H9 (cell line): ENCODE data around the gene LRIT3. TPM values are rescaled to one million over a fixed set of nuclear protein-coding genes. Genes with fewer than 3 reads are reported as not detected.

Source experiments
- DNase-seq: peaks from one replicate; pipeline ENCODE4 v3.0.0-alpha.2; 2017
- H2AFZ ChIP-seq: one replicate; pipeline ENCODE4 v1.6.1; 2013; ENCODE audit warnings: mild to moderate bottlenecking, low read length, control low read depth, moderate library complexity
- H2AK5ac ChIP-seq: 2 replicates; pipeline ENCODE4 v1.6.1; 2013; ENCODE audit warnings: low read length, control low read depth, mixed read lengths; ENCODE audit not compliant: insufficient read length
- H2BK120ac ChIP-seq: one replicate; pipeline ENCODE4 v1.6.1; 2013; ENCODE audit warnings: low read depth, mild to moderate bottlenecking, low read length, control low read depth, inconsistent platforms; ENCODE audit not compliant: poor library complexity, severe bottlenecking
- H2BK12ac ChIP-seq: 2 replicates; pipeline ENCODE4 v1.6.1; 2013; ENCODE audit warnings: low read length, control low read depth, mixed read lengths, low read depth; ENCODE audit not compliant: insufficient read length
- H2BK15ac ChIP-seq: 2 replicates; pipeline ENCODE4 v1.6.1; 2013; ENCODE audit warnings: low read depth, low read length, control low read depth
- H2BK20ac ChIP-seq: one replicate; pipeline ENCODE4 v1.6.1; 2013; ENCODE audit warnings: low read depth, mild to moderate bottlenecking, low read length, control low read depth, inconsistent platforms; ENCODE audit not compliant: poor library complexity, severe bottlenecking
- H2BK5ac ChIP-seq: 2 replicates; pipeline ENCODE4 v1.6.1; 2013; ENCODE audit warnings: low read length, control low read depth, mixed read lengths; ENCODE audit not compliant: insufficient read length
- H3K14ac ChIP-seq: 2 replicates; pipeline ENCODE4 v1.6.1; 2013; ENCODE audit warnings: low read length, control low read depth; ENCODE audit not compliant: insufficient read depth
- H3K18ac ChIP-seq: 2 replicates; pipeline ENCODE4 v1.6.1; 2013; ENCODE audit warnings: low read depth, mild to moderate bottlenecking, mixed read lengths, low read length, control low read depth; ENCODE audit not compliant: insufficient read length
- H3K23ac ChIP-seq: 2 replicates; pipeline ENCODE4 v1.6.1; 2013; ENCODE audit warnings: low read length, control low read depth, mixed read lengths, low read depth; ENCODE audit not compliant: insufficient read length
- H3K23me2 ChIP-seq: 2 replicates; pipeline ENCODE4 v1.6.1; 2013; ENCODE audit warnings: low read depth, mild to moderate bottlenecking, mixed read lengths, low read length, control low read depth; ENCODE audit not compliant: insufficient read length, poor library complexity, severe bottlenecking
- H3K27ac ChIP-seq: 2 replicates; pipeline ENCODE4 v1.5.1; 2013; ENCODE audit warnings: low read length, control low read depth, mixed read lengths, low read depth; ENCODE audit not compliant: insufficient read length
- H3K27me3 ChIP-seq: 2 replicates; pipeline ENCODE4 v1.6.1; 2013; ENCODE audit warnings: low read length, control low read depth, inconsistent platforms; ENCODE audit not compliant: insufficient read depth
- H3K4ac ChIP-seq: 2 replicates; pipeline ENCODE4 v1.6.1; 2013; ENCODE audit warnings: low read depth, mild to moderate bottlenecking, control low read depth, inconsistent platforms, low read length, moderate library complexity
- H3K4me1 ChIP-seq: 2 replicates; pipeline ENCODE4 v1.6.1; 2013; ENCODE audit warnings: low read length, control low read depth, inconsistent platforms; ENCODE audit not compliant: insufficient read depth
- H3K4me2 ChIP-seq: 2 replicates; pipeline ENCODE4 v1.6.1; 2013; ENCODE audit warnings: low read length, control low read depth, mixed read lengths; ENCODE audit not compliant: insufficient read length, insufficient read depth
- H3K56ac ChIP-seq: 2 replicates; pipeline ENCODE4 v1.6.1; 2013; ENCODE audit warnings: low read depth, mild to moderate bottlenecking, mixed read lengths, low read length, control low read depth; ENCODE audit not compliant: insufficient read length
- H3K79me1 ChIP-seq: 2 replicates; pipeline ENCODE4 v1.6.1; 2013; ENCODE audit warnings: low read depth, mild to moderate bottlenecking, moderate library complexity, low read length, control low read depth, inconsistent platforms; ENCODE audit not compliant: insufficient read depth, poor library complexity, severe bottlenecking
- H3K79me2 ChIP-seq: 2 replicates; pipeline ENCODE4 v1.6.1; 2013; ENCODE audit warnings: low read length, control low read depth, inconsistent platforms; ENCODE audit not compliant: insufficient read depth
- H3K9ac ChIP-seq: 2 replicates; pipeline ENCODE4 v1.6.1; 2013; ENCODE audit warnings: low read length, control low read depth, mixed read lengths; ENCODE audit not compliant: insufficient read length; ENCODE audit errors: extremely low read depth
- H3K9me3 ChIP-seq: one replicate; pipeline ENCODE4 v1.6.1; 2013; ENCODE audit warnings: low read depth, low read length, inconsistent platforms; ENCODE audit not compliant: control insufficient read depth
- H3T11ph ChIP-seq: one replicate; pipeline ENCODE4 v1.6.1; 2013; ENCODE audit warnings: mild to moderate bottlenecking, low read length, control low read depth, inconsistent platforms
- H4K20me1 ChIP-seq: one replicate; pipeline ENCODE4 v1.6.1; 2013; ENCODE audit not compliant: control insufficient read depth, insufficient read length, insufficient read depth
- H4K5ac ChIP-seq: 2 replicates; pipeline ENCODE4 v1.6.1; 2013; ENCODE audit warnings: low read depth, mild to moderate bottlenecking, mixed read lengths, low read length, control low read depth; ENCODE audit not compliant: insufficient read length
- H4K8ac ChIP-seq: replicated peaks from 2 replicates; pipeline ENCODE4 v1.6.1; 2013; ENCODE audit warnings: low read length, control low read depth, mixed read lengths, low read depth; ENCODE audit not compliant: insufficient read length
- H4K91ac ChIP-seq: 2 replicates; pipeline ENCODE4 v1.6.1; 2013; ENCODE audit warnings: low read depth, mild to moderate bottlenecking, moderate library complexity, mixed read lengths, low read length, control low read depth; ENCODE audit not compliant: insufficient read length
- H3K27ac Mint-ChIP-seq, 3 experiments: 2 replicates in 2 of 3; 3 replicates in 1 of 3; pipeline ENCODE4 v1.8.0; 2020 to 2021; ENCODE audit warnings: mixed read lengths in 3 of 3, mild to moderate bottlenecking in 1 of 3, moderate library complexity in 1 of 3
- H3K27me3 Mint-ChIP-seq: 2 replicates; pipeline ENCODE4 v1.8.0; 2021; ENCODE audit warnings: low read depth, mild to moderate bottlenecking, moderate library complexity, mixed read lengths
- H3K36me3 Mint-ChIP-seq, 3 experiments: 2 replicates in 2 of 3; 3 replicates in 1 of 3; pipeline ENCODE4 v1.8.0; 2020 to 2021; ENCODE audit warnings: low read depth in 3 of 3, mixed read lengths in 3 of 3; ENCODE audit not compliant: insufficient read depth in 1 of 3
- H3K4me1 Mint-ChIP-seq, 2 experiments: 2 replicates each; pipeline ENCODE4 v1.8.0; 2020; ENCODE audit warnings: mixed read lengths in 2 of 2
- H3K4me3 Mint-ChIP-seq, 2 experiments: 2 replicates in 1 of 2; 3 replicates in 1 of 2; pipeline ENCODE4 v1.8.0; 2020 to 2021; ENCODE audit warnings: mild to moderate bottlenecking in 2 of 2, mixed read lengths in 2 of 2, moderate library complexity in 1 of 2
- H3K9me3 Mint-ChIP-seq, 2 experiments: 2 replicates in 1 of 2; 3 replicates in 1 of 2; pipeline ENCODE4 v1.8.0; 2020; ENCODE audit warnings: mild to moderate bottlenecking in 2 of 2, mixed read lengths in 2 of 2, moderate library complexity in 1 of 2
- CTCF ChIP-seq: fragments of 200-600 bp; sonication (generic); conservative IDR thresholded peaks from 3 replicates; pipeline ENCODE4 v1.8.0; 2021; ENCODE audit warnings: antibody characterized with exemption, mild to moderate bottlenecking
- WGBS: extraction: QIAGEN DNeasy Blood & Tissue Kit; methylation state at CpG from one replicate; pipeline ENCODE4 v1.1.7; 2013; ENCODE audit warnings: missing lambda C conversion rate, low lambda C conversion rate, mixed read lengths; ENCODE audit not compliant: insufficient read length; ENCODE audit errors: extremely low coverage; 5-methylcytosine and 5-hydroxymethylcytosine counted together
- total RNA-seq: library from RNA; stranded (reverse); gene quantifications from 2 replicates; pipeline ENCODE4 v1.2.1, GENCODE V29; 2021

LRIT3 gene
- total RNA-seq, 1 experiment from 2014 or later: 0.07 TPM

- Histone ChIP-seq H3K27me3 (no peaks in the 10 kb centered on the region), H3K23ac (no peak overlapping the region), H2BK12ac (no peak overlapping the region), H3K79me2 (no peaks in the 10 kb centered on the region), H3K27ac (no peak overlapping the region), H2AFZ (no peak overlapping the region), H4K91ac (no peak overlapping the region), H3K4me1 (no peaks in the 10 kb centered on the region), H3K14ac (no peak overlapping the region), H2BK5ac (no peak overlapping the region), H3K56ac (no peak overlapping the region), H3K9ac (no peak overlapping the region), H3T11ph (no peak overlapping the region), H3K23me2 (no peaks in the 10 kb centered on the region), H3K4me2 (no peak overlapping the region), H4K20me1 (no peaks in the 10 kb centered on the region), H3K9me3 (no peaks in the 10 kb centered on the region), H3K18ac (no peak overlapping the region), H4K5ac (no peak overlapping the region), H3K4ac (no peak overlapping the region), H2BK120ac (no peak overlapping the region), H2AK5ac (no peak overlapping the region), H2BK15ac (no peak overlapping the region), H4K8ac (no peak overlapping the region), H2BK20ac (no peak overlapping the region), H3K79me1 (no peaks in the 10 kb centered on the region)
- Mint-ChIP-seq H3K27me3 (no peaks in the 10 kb centered on the region), H3K9me3 (peaks cover 10 to 15% of the 10 kb centered on the region in 2 experiments; a peak in 4 of 5 replicates), H3K4me1 (no peaks in the 10 kb centered on the region), H3K27ac (no peak overlapping the region), H3K36me3 (peaks cover 0 to 5% (median 0%) of the 10 kb centered on the region in 3 experiments; a peak in 3 of 7 replicates), H3K4me3 (no peak overlapping the region)
- DNase-seq: no peak
- TF ChIP-seq CTCF: no peak
- WGBS: no CpG with 5 or more reads among the region's 3 CpGs
Measured at GRCh38 chr4:109861916-109862511, 14.1 kb downstream of the LRIT3 start.
